Activated gamma-delta T cell treated with Interleukin-2 at 50 U/mL for 16 hours (primary cell): ENCODE data around the gene PHAX.
"Not testable (repeated sequence)": the region's sequence is repeated elsewhere in the genome, so short reads cannot be mapped to it uniquely, and the experiment has no call there.

ENCODE experiments used
- DNase-seq: peaks from one replicate; pipeline ENCODE4 v3.0.0-alpha.2; 2020

Gene PHAX

GRCh38 chr5:126659805-126660482, 59.2 kb downstream of the PHAX start:
- no peak for DNase-seq

- DNase-seq = no peak
Observed at GRCh38 chr5:126664586-126664985, 63.8 kb downstream of the PHAX start.

GRCh38 chr5:126670109-126670508, 69.4 kb downstream of the PHAX start:
- not testable (repeated sequence) for DNase-seq

GRCh38 chr5:126671681-126672080, 70.9 kb downstream of the PHAX start:
- DNase-seq = not testable (repeated sequence)

GRCh38 chr5:126673477-126673876, 72.7 kb downstream of the PHAX start:
- no peak for DNase-seq

GRCh38 chr5:126674145-126674544, 73.4 kb downstream of the PHAX start:
- DNase-seq = no peak

- no peak for DNase-seq
Observed at GRCh38 chr5:126675338-126675737, 74.6 kb downstream of the PHAX start.

- peak; percentile 63 for DNase-seq
Observed at GRCh38 chr5:126676195-126676624, 75.5 kb downstream of the PHAX start.
